Activated T-cell treated with anti-CD3 and anti-CD28 coated beads for 24 hours (primary cell): ENCODE data around the gene BEND5.

ENCODE experiments used
- DNase-seq: peaks from one replicate; pipeline ENCODE4 v3.0.0-alpha.2; 2020; ENCODE audit warnings: low read depth

The BEND5 gene

DNA sequence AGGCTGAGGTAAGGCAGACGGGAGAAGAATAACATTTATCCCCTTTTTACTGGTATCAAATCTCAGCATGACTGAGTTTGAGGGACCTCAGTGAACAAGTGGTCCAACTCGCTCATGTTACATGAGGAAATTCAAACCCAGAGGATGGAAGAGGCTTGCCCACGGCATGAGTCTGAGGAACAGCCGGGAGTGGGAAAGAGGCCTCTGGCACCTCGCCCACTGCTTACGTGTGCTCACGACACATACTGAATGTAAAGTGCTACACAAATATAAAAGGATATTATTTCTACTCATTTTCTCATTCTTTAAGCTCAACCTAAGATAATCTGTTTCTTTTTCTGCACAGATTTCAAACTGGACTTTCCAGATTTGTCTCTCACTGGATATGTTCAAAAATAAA, 14.7 kb downstream of the BEND5 start:
- DNase-seq: no peak

DNA sequence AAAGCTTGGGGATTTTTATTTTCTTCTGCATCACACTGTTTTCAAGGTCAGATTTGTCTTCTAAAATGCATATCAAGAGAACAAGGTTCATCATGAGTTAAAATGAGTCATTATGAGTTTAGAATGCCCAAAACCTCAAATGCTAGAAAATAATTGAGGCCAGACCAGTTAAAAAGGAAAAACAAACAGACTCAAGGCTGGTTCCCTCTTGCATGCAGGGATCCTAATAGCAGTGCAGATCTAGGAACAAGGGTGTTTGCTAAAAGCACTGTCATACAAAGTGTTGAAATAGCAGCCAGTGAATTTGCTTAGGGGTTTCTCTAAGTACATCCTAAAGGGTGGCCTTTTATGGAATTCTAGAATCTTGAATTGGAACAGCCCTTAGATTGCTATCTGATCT, 15.3 kb downstream of the BEND5 start:
- DNase-seq: no peak

DNA sequence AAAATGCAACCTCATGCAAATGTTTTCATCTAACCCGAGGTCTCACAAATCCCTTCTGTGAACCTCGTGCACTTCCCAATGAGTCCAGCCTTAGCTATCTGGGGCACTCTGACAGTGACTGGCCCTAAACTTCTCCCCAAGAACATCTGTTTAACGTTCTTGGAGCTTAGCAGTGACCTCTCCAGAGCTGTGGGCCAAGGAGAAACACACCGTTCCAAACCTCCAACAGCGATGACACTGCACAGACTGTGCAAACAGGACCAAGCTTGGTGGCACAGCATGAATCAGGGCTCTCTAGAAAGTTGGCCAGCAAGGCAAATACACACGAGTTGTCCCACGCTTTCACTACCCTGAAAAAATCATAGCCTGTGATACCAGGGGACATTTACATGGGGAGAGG, 15.8 kb downstream of the BEND5 start:
- no peak for DNase-seq

GRCh38 chr1:48758976-48759375, 17.7 kb downstream of the BEND5 start:
- DNase-seq: no peak

DNA sequence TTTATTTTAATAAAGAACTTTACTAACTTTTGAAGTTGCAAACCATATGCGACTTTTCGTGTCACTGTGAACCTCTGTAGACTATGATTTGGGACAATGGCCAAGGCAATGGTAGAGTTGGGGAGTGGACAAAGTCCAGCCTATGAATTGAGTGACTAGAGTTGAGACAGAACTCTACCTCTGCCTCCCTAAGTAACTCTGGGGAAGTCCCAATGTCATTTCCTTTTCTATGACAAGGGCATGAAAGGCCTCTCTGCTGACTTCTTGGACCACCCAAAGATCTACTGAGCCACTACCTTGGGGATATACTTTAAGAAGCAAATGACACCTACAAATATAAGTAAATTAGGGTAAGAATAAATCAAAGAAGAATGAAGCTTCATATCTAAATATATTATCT, 19.3 kb downstream of the BEND5 start:
- no peak for DNase-seq

- DNase-seq: no peak
Observed at GRCh38 chr1:48756683-48757316, 19.9 kb downstream of the BEND5 start.

- DNase-seq: no peak
Observed at GRCh38 chr1:48753293-48753692, 23.4 kb downstream of the BEND5 start.

DNA sequence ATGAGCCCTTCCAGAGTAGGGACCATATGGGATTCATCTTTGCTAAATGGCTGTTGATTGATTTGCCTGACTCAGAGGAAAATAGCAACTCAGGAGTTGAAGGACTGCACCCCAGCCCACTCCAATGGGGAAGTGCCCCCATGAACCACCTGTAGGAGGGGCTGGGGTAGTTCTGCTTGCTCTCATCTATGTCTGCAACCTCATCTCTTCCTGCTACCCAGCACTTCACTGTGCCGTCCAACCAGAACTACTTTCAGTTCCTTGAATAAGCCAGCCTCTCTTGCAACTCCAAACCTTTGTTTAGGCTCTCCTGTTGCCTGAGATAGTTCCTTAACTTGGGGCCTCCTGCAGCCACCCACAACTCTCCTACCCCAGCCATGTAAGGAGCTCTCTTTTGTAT, 26.6 kb downstream of the BEND5 start:
- no peak for DNase-seq

- DNase-seq: no peak
Observed at GRCh38 chr1:48749068-48749467, 27.6 kb downstream of the BEND5 start.

DNA sequence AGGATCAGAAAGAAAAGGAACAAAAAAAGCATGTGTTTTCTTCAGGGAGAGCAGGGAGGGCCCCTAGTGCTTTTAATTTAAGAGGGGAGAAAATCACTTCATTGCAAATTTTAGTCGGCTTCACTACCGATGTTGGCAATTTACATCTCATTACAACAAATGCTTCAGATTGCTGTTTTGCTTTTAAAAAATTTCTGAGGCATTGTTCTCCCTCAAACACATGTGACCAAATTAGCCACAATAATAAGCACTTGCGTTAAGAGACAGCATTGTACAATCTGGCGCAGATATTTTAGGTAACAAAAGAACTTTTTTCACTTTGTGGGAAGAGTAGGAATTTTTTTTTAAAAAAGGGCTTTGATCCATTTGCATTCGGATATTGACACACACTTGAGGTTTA, 29.8 kb downstream of the BEND5 start:
- no peak for DNase-seq

- no peak for DNase-seq
Observed at GRCh38 chr1:48744032-48744431, 32.7 kb downstream of the BEND5 start.

- no peak for DNase-seq
Observed at GRCh38 chr1:48743480-48743879, 33.2 kb downstream of the BEND5 start.

DNA sequence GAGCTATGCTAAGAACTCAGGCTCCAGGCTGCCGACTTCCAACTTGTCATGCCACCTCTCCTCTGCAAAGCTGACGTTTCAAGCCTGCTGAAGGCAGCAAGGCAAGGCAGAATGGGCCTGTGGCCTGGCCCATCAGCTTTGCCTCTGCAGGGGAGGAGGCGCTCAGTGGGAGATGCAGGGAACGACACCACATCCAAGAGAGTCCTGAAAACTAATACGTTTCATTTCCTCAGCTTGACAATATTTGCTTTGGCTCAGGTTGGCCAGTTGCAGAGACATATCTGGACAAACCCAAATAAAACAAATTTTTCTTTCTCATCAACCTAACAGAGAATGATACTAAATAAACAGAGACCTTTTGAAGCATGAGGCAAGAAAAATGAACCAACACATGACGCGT, 35.3 kb downstream of the BEND5 start:
- DNase-seq: no peak

GRCh38 chr1:48740621-48741020, 36.1 kb downstream of the BEND5 start:
- no peak for DNase-seq

- no peak for DNase-seq
Observed at GRCh38 chr1:48739091-48739490, 37.6 kb downstream of the BEND5 start.

DNA sequence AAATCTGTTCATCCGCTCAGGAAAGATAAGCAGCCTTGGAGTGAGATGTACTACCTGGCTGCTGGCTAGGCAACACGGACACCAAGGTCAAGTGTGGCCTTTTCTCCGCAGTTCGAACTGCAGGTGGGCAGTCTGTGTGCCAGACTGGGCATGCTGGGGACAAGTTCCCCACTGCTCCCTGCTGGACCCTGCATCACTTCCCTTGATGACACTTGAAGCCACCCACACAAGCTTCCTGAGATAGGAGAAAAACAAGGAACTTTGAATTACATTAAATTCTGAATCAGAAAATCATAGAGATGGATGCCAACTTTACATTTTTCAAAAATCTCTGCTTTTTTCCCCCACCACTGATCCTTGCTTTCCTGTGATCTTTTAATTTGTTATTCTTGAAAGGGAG, 38.3 kb downstream of the BEND5 start:
- no peak for DNase-seq

- no peak for DNase-seq
Observed at GRCh38 chr1:48735796-48736195, 40.9 kb downstream of the BEND5 start.

GRCh38 chr1:48730164-48730910, 46.4 kb downstream of the BEND5 start:
- no peak for DNase-seq

DNA sequence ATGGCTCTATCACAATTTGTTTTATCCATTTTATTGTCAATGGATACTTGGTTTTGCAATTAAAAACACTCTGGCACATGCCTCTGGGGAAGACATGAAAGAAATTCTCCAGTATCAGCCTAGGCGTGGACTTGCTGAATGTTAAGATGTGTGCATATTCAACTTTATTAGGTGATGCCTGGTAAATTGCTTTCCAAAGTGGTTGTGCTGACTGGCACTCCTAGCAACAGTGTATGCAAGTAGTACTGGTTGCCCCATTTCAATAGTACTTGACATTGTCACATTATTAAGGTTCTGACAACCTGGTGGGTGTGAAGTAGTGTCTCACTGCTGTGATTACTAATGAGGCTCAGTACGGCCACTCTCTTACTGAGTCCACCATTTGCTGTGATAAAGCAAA, 48.1 kb downstream of the BEND5 start:
- DNase-seq: no peak

DNA sequence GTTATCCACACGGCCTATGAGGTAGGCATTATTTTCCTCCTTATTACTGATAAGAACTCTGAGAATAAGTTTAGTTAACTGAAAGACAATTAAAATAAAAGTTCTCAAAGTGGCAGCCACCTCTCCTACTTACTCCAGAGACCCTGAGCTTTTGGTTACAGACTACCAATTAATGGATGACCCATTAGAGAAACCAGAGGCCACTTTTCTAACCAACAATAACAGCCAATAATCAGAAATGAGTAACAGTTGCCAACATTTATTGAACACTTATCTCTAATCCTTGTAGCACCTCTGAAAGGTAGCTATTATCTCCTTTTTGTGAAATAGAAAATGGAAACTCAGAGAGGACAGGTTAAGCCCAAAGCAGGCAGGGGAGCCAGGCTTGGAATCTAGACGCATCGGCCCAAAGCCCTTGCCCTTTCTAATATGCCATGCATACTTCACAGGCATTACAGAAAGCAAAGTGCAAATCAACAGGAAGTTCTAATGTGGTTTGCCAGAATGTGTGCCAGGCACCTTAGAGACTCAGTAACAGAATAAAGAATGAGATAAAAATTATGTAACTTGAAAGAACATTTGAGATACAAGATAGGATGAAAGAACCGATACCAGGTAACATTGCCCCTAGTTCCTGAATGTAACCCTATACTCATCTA, 50.0 kb downstream of the BEND5 start:
- no peak for DNase-seq

GRCh38 chr1:48726139-48726538, 50.6 kb downstream of the BEND5 start:
- no peak for DNase-seq

DNA sequence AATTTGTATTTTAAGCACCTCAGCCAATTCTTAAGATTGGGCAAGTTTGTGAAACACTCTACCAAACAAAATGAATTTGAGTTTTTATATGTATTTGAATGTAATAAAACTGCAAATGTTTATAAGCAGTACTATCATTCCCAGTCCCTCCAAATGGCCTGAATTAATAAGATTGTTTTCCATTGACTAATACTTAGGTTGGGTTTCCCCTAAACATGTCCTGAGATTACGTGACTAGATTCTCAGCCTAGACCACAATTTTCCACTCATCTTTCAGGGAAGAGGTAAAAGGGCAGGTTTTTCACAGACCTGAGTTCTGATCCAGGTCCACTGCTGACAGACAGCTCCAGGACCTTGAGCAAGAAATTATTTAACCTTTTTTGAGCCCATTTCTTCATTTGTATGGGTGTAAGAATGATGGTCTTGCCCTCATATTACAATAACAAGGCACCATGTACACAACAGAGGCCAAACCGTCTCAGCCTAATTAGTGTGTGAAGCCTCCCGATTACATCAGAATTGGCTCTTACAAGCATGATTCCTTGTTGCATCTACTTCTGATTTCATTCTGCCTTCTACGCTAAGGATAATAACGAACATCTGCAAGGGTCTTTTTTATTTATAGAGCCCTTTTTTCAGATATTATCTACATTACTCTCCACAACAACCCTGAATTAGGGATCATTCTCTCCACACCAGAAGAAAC, 51.2 kb downstream of the BEND5 start:
- no peak for DNase-seq

DNA sequence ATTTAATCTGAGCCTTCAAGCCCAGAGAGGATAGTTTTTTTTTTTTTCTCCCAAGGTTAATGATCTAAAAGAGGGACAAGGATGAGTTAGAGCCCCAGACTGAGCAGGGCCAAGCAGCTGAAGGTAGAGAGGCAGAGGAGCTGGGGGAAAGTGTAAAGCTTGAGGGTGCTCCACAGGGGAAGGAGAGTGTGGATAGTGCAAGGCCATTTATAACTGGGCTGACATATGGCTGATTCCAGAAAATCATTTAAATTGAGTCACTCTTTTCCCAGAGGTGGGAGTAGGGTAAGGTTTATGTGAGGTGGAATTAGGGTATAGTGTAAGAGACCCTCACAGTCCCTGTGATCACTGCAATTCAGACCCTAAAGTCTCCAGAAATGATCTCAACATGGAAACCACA, 55.8 kb downstream of the BEND5 start:
- DNase-seq: no peak
